Keratinocyte (primary cell): ENCODE results near the gene NPM3.

Experiments used
- CTCF ChIP-seq, 3 experiments: IDR thresholded peaks in 1 of 3; conservative IDR thresholded peaks in 1 of 3; optimal IDR thresholded peaks in 1 of 3; 2 replicates in 2 of 3; 3 replicates in 1 of 3; pipeline versions ENCODE3 to v1.5.1; 2011; ENCODE audit warnings: low read length in 3 of 3, mild to moderate bottlenecking in 3 of 3, moderate library complexity in 2 of 3, control low read depth in 1 of 3, inconsistent platforms in 1 of 3; ENCODE audit not compliant: insufficient read depth in 2 of 3; ENCODE audit errors: extremely low read depth in 1 of 3
- EZH2 ChIP-seq: IDR thresholded peaks from one replicate; pipeline ENCODE4 v1.6.1; 2012; ENCODE audit warnings: inconsistent platforms, mild to moderate bottlenecking, low read length, moderate library complexity

- TF ChIP-seq CTCF (optimal IDR thresholded peaks at IDR 0.05 in 1 of 3, IDR thresholded peaks at IDR 0.05 in 1 of 3, conservative IDR thresholded peaks at IDR 0.05 in 1 of 3; ENCODE audit: extremely low read depth in 1 of 3, insufficient read depth in 2 of 3, low read length in 3 of 3) (no peak), EZH2 (no peak)
Observed at GRCh38 chr10:101817337-101818118, 34.3 kb upstream of the NPM3 start.
